ENCODE measurements around the gene MOGAT2. TPM values are rescaled to one million over a fixed set of nuclear protein-coding genes. Genes with fewer than 3 reads are reported as not detected.

The MOGAT2 gene
- total RNA-seq, 1 experiment from 2014 or later: not detected

- no TSS peak for BruUV-seq (replicated peaks)
- H3F3A ChIP-seq (ENCODE audit: low read length, unreplicated experiment): no peaks in the 10 kb centered on the region
- H3K9ac ChIP-seq (ENCODE audit: low read length): no peak overlapping the region
- H3K27ac ChIP-seq (ENCODE audit: low read length): no peak overlapping the region
- intact Hi-C loops (cut with micrococcal nuclease): no loop called here
- H3K79me2 ChIP-seq (ENCODE audit: low read length): no peaks in the 10 kb centered on the region
- DNase-seq: no peak
- H4K20me1 ChIP-seq (ENCODE audit: low read length): no peaks in the 10 kb centered on the region
- H2AFZ ChIP-seq (ENCODE audit: low read length): no peak overlapping the region
- TF ChIP-seq CTCF (conservative IDR thresholded peaks at IDR 0.05; ENCODE audit: low read depth, low read length) (no peak), EZH2phosphoT487 (IDR thresholded peaks at IDR 0.05; ENCODE audit: borderline replicate concordance, low read length) (no peak), EZH2 (IDR thresholded peaks at IDR 0.05; ENCODE audit: low read length, unreplicated experiment) (no peak)
- ChIA-PET POLR2A (ENCODE audit: unreplicated experiment) (no interaction called here), CTCF (no interaction called here)
- H3K36me3 ChIP-seq (ENCODE audit: low read depth, low read length): peaks cover 10% of the 10 kb centered on the region; the same call in 1 of the 2 replicates
- H3K9me3 ChIP-seq (ENCODE audit: low read length): no peaks in the 10 kb centered on the region
- no peak overlapping the region for H3K4me2 ChIP-seq (ENCODE audit: low read length)
- no peaks in the 10 kb centered on the region for H3K9me2 ChIP-seq (replicated peaks; ENCODE audit: low read length)
- ATAC-seq: no peak
- H3K4me3 ChIP-seq (ENCODE audit: low read length): no peak overlapping the region
- H3K4me1 ChIP-seq (ENCODE audit: insufficient read depth, low read length): peaks cover 25% of the 10 kb centered on the region
- H3K27me3 ChIP-seq (ENCODE audit: low read length): no peaks in the 10 kb centered on the region
Measured at GRCh38 chr11:75781296-75781695, 63.7 kb downstream of the MOGAT2 start.

GRCh38 chr11:75781831-75782230 is 64.2 kb downstream of the MOGAT2 start:
- Histone ChIP-seq H3K36me3 (ENCODE audit: low read depth, low read length) (peaks cover 10% of the 10 kb centered on the region; the same call in 1 of the 2 replicates), H3K27ac (ENCODE audit: low read length) (no peak overlapping the region), H2AFZ (ENCODE audit: low read length) (no peak overlapping the region), H3K4me1 (ENCODE audit: insufficient read depth, low read length) (peaks cover 25% of the 10 kb centered on the region), H3K9ac (ENCODE audit: low read length) (no peak overlapping the region), H3K9me2 (replicated peaks; ENCODE audit: low read length) (no peaks in the 10 kb centered on the region), H3F3A (ENCODE audit: low read length, unreplicated experiment) (no peaks in the 10 kb centered on the region), H3K4me2 (ENCODE audit: low read length) (no peak overlapping the region), H4K20me1 (ENCODE audit: low read length) (no peaks in the 10 kb centered on the region), H3K79me2 (ENCODE audit: low read length) (no peaks in the 10 kb centered on the region), H3K9me3 (ENCODE audit: low read length) (no peaks in the 10 kb centered on the region), H3K4me3 (ENCODE audit: low read length) (no peak overlapping the region), H3K27me3 (ENCODE audit: low read length) (no peaks in the 10 kb centered on the region)
- CTCF ChIA-PET: no interaction called here
- BruUV-seq (replicated peaks): no TSS peak
- POLR2A ChIA-PET (ENCODE audit: unreplicated experiment): no interaction called here
- TF ChIP-seq EZH2 (IDR thresholded peaks at IDR 0.05; ENCODE audit: low read length, unreplicated experiment): no peak
- no peak for TF ChIP-seq EZH2phosphoT487 (IDR thresholded peaks at IDR 0.05; ENCODE audit: borderline replicate concordance, low read length)
- no peak for TF ChIP-seq CTCF (conservative IDR thresholded peaks at IDR 0.05; ENCODE audit: low read depth, low read length)
- intact Hi-C loops (cut with micrococcal nuclease): no loop called here
- ATAC-seq: no peak
- no peak for DNase-seq

Other genes starting within 250 kb of the MOGAT2 start
- 21.4 and 31.1 TPM in 2 replicates for gene GDPD5, start 191.9 kb upstream of the MOGAT2 start, total RNA-seq (2014; rRNA removed)
- gene SERPINH1, start 155.6 kb upstream of the MOGAT2 start, total RNA-seq (2014; rRNA removed): 117 and 121 TPM in 2 replicates
- gene MAP6, start 48.8 kb upstream of the MOGAT2 start, total RNA-seq (2014; rRNA removed): 0.47 and 1.3 TPM in 2 replicates
- gene DGAT2, start 50.9 kb downstream of the MOGAT2 start, total RNA-seq (2014; rRNA removed): 14.3 and 18.5 TPM in 2 replicates
- gene UVRAG, start 97.4 kb downstream of the MOGAT2 start, total RNA-seq (2014; rRNA removed): 13.0 and 14.9 TPM in 2 replicates